ENCODE measurements around the gene CNIH3.

- TF ChIP-seq EZH2 (IDR thresholded peaks at IDR 0.05) (no peak), FOXP2 (optimal IDR thresholded peaks at IDR 0.05; ENCODE audit: control extremely low read depth, extremely low read length, insufficient read depth) (no peak)
These were observed 95.8 kb downstream of the CNIH3 start for GRCh38 chr1:224711876-224712275.

Data from SK-N-MC (cell line).